Measurements from ENCODE around the gene GPR15LG.

Gene GPR15LG

DNA sequence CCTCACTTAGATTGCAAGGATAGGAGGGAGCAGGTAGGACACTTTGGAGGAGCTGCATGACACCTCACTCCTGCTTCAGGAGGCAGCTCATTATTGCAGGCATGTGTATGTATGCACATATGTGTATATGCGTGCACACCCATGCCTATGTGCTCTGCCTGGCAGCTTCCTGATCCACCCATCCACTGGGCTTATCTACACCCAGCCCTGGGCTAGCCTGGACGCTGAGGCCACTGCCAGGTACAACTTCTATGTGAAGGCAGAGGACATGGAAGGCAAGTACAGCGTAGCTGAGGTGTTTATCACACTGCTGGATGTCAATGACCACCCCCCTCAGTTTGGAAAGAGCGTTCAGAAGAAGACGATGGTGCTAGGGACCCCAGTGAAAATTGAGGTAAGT lies 38.4 kb downstream of the GPR15LG start:
- no peak overlapping the region for H3K27ac ChIP-seq
- no peak for TF ChIP-seq ZFX (IDR thresholded peaks at IDR 0.05; ENCODE audit: borderline replicate concordance)
- TF ChIP-seq, protein P1, sequence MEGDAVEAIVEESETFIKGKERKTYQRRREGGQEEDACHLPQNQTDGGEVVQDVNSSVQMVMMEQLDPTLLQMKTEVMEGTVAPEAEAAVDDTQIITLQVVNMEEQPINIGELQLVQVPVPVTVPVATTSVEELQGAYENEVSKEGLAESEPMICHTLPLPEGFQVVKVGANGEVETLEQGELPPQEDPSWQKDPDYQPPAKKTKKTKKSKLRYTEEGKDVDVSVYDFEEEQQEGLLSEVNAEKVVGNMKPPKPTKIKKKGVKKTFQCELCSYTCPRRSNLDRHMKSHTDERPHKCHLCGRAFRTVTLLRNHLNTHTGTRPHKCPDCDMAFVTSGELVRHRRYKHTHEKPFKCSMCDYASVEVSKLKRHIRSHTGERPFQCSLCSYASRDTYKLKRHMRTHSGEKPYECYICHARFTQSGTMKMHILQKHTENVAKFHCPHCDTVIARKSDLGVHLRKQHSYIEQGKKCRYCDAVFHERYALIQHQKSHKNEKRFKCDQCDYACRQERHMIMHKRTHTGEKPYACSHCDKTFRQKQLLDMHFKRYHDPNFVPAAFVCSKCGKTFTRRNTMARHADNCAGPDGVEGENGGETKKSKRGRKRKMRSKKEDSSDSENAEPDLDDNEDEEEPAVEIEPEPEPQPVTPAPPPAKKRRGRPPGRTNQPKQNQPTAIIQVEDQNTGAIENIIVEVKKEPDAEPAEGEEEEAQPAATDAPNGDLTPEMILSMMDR (IDR thresholded peaks at IDR 0.05), result no peak

DNA sequence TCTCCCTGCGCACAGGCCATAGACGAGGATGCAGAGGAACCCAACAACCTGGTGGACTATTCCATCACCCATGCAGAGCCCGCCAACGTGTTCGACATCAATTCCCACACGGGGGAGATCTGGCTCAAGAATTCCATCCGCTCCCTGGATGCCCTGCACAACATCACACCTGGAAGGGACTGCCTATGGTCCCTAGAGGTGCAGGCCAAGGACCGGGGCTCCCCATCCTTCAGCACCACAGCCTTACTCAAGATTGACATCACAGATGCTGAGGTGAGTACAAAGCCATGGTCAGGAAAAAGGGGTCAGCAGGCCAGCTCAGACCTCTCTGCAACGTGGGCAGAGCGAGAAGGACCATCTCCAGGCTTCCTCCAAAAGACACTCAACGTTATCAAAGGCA lies 39.5 kb downstream of the GPR15LG start:
- TF ChIP-seq, protein P1 (IDR thresholded peaks at IDR 0.05), result no peak
- TF ChIP-seq ZFX (IDR thresholded peaks at IDR 0.05; ENCODE audit: borderline replicate concordance), result no peak
- H3K27ac ChIP-seq, result no peak overlapping the region

DNA sequence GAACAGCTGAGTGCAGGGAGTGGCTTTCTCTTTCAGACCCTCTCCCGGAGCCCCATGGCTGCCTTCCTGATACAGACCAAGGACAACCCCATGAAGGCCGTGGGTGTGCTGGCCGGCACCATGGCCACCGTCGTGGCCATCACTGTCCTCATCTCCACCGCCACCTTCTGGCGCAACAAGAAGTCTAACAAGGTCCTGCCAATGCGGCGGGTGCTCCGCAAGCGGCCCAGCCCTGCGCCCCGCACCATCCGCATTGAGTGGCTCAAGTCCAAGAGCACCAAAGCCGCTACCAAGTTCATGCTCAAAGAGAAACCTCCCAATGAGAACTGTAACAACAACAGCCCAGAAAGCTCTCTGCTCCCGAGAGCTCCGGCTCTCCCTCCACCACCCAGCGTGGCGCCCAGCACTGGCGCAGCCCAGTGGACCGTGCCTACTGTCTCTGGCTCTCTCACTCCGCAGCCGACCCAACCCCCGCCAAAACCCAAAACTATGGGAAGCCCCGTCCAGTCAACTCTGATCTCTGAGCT lies 40.5 kb downstream of the GPR15LG start:
- TF ChIP-seq, protein P1 (IDR thresholded peaks at IDR 0.05), result no peak
- TF ChIP-seq ZFX (IDR thresholded peaks at IDR 0.05; ENCODE audit: borderline replicate concordance), result no peak
- no peak overlapping the region for H3K27ac ChIP-seq

DNA sequence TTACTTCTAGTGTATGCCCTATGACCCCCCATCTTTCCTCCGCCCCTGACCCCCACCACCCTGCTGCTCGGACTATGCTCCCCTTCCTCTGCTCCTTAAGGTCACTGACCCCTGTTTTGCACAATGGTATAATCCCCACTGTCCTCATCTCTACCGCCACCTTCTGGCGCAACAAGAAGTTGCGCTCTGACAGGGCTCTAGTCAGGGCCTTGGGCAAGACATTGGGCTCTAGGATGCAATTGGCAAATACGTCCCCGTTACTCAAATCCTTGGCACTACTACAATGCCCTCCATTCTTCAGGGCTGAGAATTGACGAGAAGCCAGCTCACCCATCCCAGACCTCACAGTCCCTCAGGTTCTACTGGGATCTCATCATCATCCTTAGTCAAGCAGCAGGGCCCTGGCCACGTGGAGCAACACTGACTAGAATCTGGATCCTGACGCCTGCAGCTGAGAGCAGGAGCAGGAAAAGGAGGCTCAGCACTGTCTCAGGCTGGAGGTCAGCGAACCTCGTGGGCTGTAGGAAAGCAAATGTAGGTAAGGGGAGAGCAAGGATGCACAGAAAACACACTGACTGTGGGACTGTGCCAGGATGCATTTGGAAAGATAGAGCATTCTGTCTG lies 41.1 kb downstream of the GPR15LG start:
- no peak for TF ChIP-seq ZFX (IDR thresholded peaks at IDR 0.05; ENCODE audit: borderline replicate concordance)
- TF ChIP-seq, protein P1 (IDR thresholded peaks at IDR 0.05), result peak; percentile 78
- H3K27ac ChIP-seq, result no peak overlapping the region

DNA sequence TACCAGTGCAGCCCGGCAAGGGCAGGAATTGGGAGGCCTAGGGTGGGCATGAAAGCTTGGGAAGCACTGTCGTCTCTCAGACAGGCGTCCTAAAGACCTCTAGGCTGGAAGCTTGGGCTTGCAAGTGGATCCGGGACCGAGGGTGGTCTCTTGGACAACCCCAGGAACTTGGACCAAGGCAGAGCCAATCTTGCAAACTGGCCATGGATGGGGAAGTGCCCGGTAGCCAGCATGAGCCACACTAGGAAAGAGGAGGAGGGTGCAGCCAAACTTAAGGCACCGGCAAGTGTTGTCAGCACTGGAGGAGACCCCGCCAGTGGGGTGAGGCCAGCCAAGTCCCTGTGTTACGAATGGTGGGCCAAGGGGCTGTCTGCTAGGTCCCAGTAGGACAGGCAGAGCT lies 43.2 kb downstream of the GPR15LG start:
- no peak for TF ChIP-seq ZFX (IDR thresholded peaks at IDR 0.05; ENCODE audit: borderline replicate concordance)
- TF ChIP-seq, protein P1 (IDR thresholded peaks at IDR 0.05), result no peak
- no peak overlapping the region for H3K27ac ChIP-seq

DNA sequence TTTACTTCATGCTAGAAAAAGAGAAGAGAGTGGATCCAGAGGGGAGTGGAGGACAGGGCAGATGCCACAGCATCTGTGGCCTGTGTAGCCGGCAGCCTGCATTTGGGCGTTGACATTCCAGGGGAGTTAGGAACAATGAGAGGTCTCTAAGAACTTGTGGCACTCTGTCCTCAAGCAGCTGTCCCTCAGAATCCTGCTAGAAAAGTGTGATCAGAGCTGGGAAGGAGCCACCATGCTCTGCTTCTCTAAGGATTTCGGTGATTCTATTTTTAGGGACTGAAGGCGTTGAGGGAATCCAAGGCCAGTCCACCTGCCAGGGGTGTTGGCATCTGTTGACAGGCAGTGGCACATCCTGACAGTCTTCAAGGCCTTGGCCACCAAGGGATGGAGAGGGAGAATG lies 44.1 kb downstream of the GPR15LG start:
- TF ChIP-seq ZFX (IDR thresholded peaks at IDR 0.05; ENCODE audit: borderline replicate concordance), result no peak
- TF ChIP-seq, protein P1 (IDR thresholded peaks at IDR 0.05), result no peak
- no peak overlapping the region for H3K27ac ChIP-seq

DNA sequence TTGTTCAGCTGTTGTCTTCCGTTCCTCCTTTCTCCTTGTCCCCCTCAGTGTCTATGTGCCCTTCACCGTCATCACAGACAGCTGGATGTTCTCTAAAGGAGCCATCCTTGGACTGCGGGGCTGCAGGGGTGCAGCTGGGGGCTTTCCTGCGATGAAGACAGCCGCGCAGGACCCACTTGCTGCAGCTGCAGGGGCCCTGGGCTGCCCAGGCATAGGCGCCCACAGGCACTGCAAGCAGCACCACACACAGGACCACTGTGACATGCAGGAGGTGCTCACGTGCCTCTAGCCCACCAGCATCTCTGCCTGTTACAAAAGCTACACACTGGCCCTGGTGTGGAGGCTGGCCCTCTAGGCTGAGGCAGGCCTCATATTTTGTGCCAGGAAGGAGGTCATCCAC lies 48.3 kb downstream of the GPR15LG start:
- H3K27ac ChIP-seq, result no peak overlapping the region
- TF ChIP-seq ZFX (IDR thresholded peaks at IDR 0.05; ENCODE audit: borderline replicate concordance), result no peak
- TF ChIP-seq, protein P1 (IDR thresholded peaks at IDR 0.05), result no peak
